ENCODE data around the gene NDUFS7. TPM values are rescaled to one million over a fixed set of nuclear protein-coding genes. Genes with fewer than 3 reads are reported as not detected.

Gene NDUFS7
- total and polyA plus RNA-seq, 10 of the 15 experiments (the other 5 are each of a cell fraction or from before 2014, with no cell fraction given), result 5.1 to 282 (median 92.9) TPM

GRCh38 chr19:1402411-1403070 is 18.8 kb downstream of the NDUFS7 start:
- no peak for ATAC-seq
- no peaks in the 10 kb centered on the region for H3K36me3 ChIP-seq (ENCODE audit: control insufficient read depth in 2 of 2, insufficient read depth in 2 of 2, low read length in 1 of 2)
- no peaks in the 10 kb centered on the region for H3K9me3 ChIP-seq (replicated peaks; ENCODE audit: control insufficient read depth, insufficient read depth, low read length)
- no peak for DNase-seq (ENCODE audit: low read depth, low spot score)
- no peak overlapping the region for H3K9ac ChIP-seq (ENCODE audit: control insufficient read depth, insufficient read depth, low read length)
- ChIA-PET SMC1A (ENCODE audit: uncharacterized antibody, unreplicated experiment) (no interaction called here), POLR2A (interaction anchor here (0.7 kb wide), 1 partner anchor 134 kb away, joined by 4 read pairs; no protein-coding TSS in a partner anchor), CTCF (interaction anchor here (0.9 to 1.1 kb wide), 2 partner anchors 122 to 123 kb away, joined by 3 read pairs; no protein-coding TSS in a partner anchor), RAD21 (ENCODE audit: unreplicated experiment) (interaction anchor here (0.6 to 1.5 kb wide), 2 partner anchors 123 to 158 kb away, joined by 3 to 5 read pairs; no protein-coding TSS in a partner anchor)
- no TSS peak for BruUV-seq (replicated peaks)
- H3K4me1 ChIP-seq (ENCODE audit: control insufficient read depth, insufficient read depth, low read length), result peaks cover 4% of the 10 kb centered on the region
- no peak overlapping the region for H3K27ac ChIP-seq (ENCODE audit: control insufficient read depth, insufficient read depth)
- H3K27me3 ChIP-seq (replicated peaks in 1 of 2; ENCODE audit: control insufficient read depth in 2 of 2, insufficient read depth in 2 of 2, low read length in 1 of 2), result peaks cover 1 to 5% of the 10 kb centered on the region in 2 experiments; a peak in 2 of 4 replicates
- H3K79me2 ChIP-seq (ENCODE audit: control insufficient read depth, insufficient read depth, low read length), result peaks cover under 1% of the 10 kb centered on the region
- no peak overlapping the region for H3K4me3 ChIP-seq
- no peaks in the 10 kb centered on the region for H4K20me1 ChIP-seq (ENCODE audit: control insufficient read depth, insufficient read depth)
- in situ Hi-C loops (cut with MboI) (no loop called here), intact Hi-C loops (cut with micrococcal nuclease; ENCODE audit: unreplicated experiment) (no loop called here)
- no peak overlapping the region for H3K4me2 ChIP-seq (ENCODE audit: control insufficient read depth, insufficient read depth)
- TF ChIP-seq TBL1XR1 (IDR thresholded peaks at IDR 0.05; ENCODE audit: low read depth, low read length) (no peak), ZNF622 (IDR thresholded peaks at IDR 0.05) (no peak)
- H2AFZ ChIP-seq (ENCODE audit: control insufficient read depth, low read depth, low read length), result no peak overlapping the region
- no peak for FAIRE-seq
- 18% methylated on average over 25 of the region's 25 CpGs for WGBS (ENCODE audit: insufficient coverage, insufficient replicate concordance, low lambda C conversion rate, missing lambda C conversion rate)

DNA sequence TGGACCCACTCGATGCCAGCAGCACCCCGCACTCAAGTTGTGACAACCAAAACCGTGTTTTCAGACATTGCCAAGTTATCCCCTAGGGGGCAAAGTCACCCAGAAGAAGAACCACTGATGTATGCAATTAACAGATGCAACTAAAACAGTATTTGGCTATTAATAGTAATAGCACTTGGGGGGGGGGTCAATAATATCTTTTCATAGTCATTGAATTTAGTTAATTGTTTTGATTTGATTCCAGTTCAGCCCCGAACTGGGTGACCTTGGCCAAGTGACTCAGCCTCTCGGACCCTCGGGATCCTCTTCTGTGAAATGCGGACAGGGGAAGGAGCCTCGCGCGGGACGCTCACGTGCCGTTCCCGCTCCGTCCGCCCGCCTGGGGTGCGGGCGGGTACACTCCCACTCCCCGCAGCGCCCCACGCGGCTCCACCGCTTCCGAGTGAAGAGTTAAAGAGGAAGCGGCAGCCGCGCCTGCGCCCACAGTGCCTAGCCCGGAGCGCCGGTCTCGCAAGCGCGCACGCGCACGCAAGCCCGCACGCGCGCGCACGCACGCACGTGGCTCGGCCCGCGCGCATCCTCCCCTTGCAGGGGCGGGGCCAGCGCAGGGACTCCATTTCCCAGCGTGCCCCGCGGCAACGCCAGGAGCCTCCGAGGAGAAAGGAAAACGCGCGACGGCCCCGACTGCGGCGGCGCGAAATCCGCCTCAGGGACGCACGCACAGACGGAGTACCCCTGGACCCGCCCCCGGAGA is 23.2 kb downstream of the NDUFS7 start:
- under 1% methylated on average over 63 of the region's 72 CpGs for WGBS (ENCODE audit: insufficient coverage, insufficient replicate concordance, low lambda C conversion rate, missing lambda C conversion rate)
- Histone ChIP-seq H3K4me2 (ENCODE audit: control insufficient read depth, insufficient read depth) (peak overlapping the region; percentile 62), H3K27me3 (replicated peaks in 1 of 2; ENCODE audit: control insufficient read depth in 2 of 2, insufficient read depth in 2 of 2, low read length in 1 of 2) (peaks cover 1 to 5% of the 10 kb centered on the region in 2 experiments; a peak in 2 of 4 replicates), H3K4me1 (ENCODE audit: control insufficient read depth, insufficient read depth, low read length) (peaks cover 20% of the 10 kb centered on the region), H3K4me3 (peak overlapping the region; percentile 57; the same call in 1 of the 2 replicates), H3K9me3 (replicated peaks; ENCODE audit: control insufficient read depth, insufficient read depth, low read length) (no peaks in the 10 kb centered on the region), H3K36me3 (ENCODE audit: control insufficient read depth in 2 of 2, insufficient read depth in 2 of 2, low read length in 1 of 2) (peaks cover 0 to 10% of the 10 kb centered on the region in 2 experiments), H3K9ac (ENCODE audit: control insufficient read depth, insufficient read depth, low read length) (peak overlapping the region; percentile 50), H4K20me1 (ENCODE audit: control insufficient read depth, insufficient read depth) (peaks cover 20% of the 10 kb centered on the region), H3K79me2 (ENCODE audit: control insufficient read depth, insufficient read depth, low read length) (peaks cover 45% of the 10 kb centered on the region), H3K27ac (ENCODE audit: control insufficient read depth, insufficient read depth) (peak overlapping the region; percentile 45), H2AFZ (ENCODE audit: control insufficient read depth, low read depth, low read length) (peak overlapping the region; percentile 29)
- DNase-seq (ENCODE audit: low read depth, low spot score) (peak; percentile 87), FAIRE-seq (peak; percentile 88), ATAC-seq (peak; percentile 83)
- SMC1A ChIA-PET (ENCODE audit: uncharacterized antibody, unreplicated experiment), result no interaction called here
- in situ Hi-C loops (cut with MboI), result no loop called here
- RAD21 ChIA-PET (ENCODE audit: unreplicated experiment), result no interaction called here
- BruUV-seq (replicated peaks), result TSS peak; percentile 85
- CTCF ChIA-PET, result no interaction called here
- intact Hi-C loops (cut with micrococcal nuclease; ENCODE audit: unreplicated experiment), result loop anchor here (1.0 kb wide), 1 partner anchor 24 kb away; the partner anchor contains the start of gene NDUFS7
- POLR2A ChIA-PET, result no interaction called here
- TF ChIP-seq MTA3 (IDR thresholded peaks at IDR 0.05; ENCODE audit: borderline replicate concordance, low read length) (no peak), POLR2AphosphoS2 (IDR thresholded peaks at IDR 0.05; ENCODE audit: low read depth, low read length) (no peak), E4F1 (IDR thresholded peaks at IDR 0.05; ENCODE audit: borderline replicate concordance, partially characterized antibody) (no peak), BACH1 (IDR thresholded peaks at IDR 0.05; ENCODE audit: borderline replicate concordance) (peak; percentile 92), PAX8 (IDR thresholded peaks at IDR 0.05) (no peak), HDAC6 (IDR thresholded peaks at IDR 0.05; ENCODE audit: unreplicated experiment) (no peak), NBN (IDR thresholded peaks at IDR 0.05) (peak; percentile 84), CEBPB (IDR thresholded peaks at IDR 0.05; ENCODE audit: borderline replicate concordance in 1 of 2, low read depth in 2 of 2, low read length in 2 of 2) (no peak)
- TF ChIP-seq, protein P1, sequence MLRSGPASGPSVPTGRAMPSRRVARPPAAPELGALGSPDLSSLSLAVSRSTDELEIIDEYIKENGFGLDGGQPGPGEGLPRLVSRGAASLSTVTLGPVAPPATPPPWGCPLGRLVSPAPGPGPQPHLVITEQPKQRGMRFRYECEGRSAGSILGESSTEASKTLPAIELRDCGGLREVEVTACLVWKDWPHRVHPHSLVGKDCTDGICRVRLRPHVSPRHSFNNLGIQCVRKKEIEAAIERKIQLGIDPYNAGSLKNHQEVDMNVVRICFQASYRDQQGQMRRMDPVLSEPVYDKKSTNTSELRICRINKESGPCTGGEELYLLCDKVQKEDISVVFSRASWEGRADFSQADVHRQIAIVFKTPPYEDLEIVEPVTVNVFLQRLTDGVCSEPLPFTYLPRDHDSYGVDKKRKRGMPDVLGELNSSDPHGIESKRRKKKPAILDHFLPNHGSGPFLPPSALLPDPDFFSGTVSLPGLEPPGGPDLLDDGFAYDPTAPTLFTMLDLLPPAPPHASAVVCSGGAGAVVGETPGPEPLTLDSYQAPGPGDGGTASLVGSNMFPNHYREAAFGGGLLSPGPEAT (IDR thresholded peaks at IDR 0.05; ENCODE audit: low read depth), result peak; percentile 50; the same call in 1 of the 2 replicates

Data from GM12878 (cell line).